Left ventricle myocardium inferior (tissue), 1 donor: ENCODE results near the gene WNT3. TPM values are rescaled to one million over a fixed set of nuclear protein-coding genes. Genes with fewer than 3 reads are reported as not detected.

Source experiments
- DNase-seq: peaks from one replicate; pipeline ENCODE4 v3.0.0-alpha.2; 2020
- H3K27ac ChIP-seq: fragments of 200-600 bp; replicated peaks from 2 replicates; pipeline ENCODE4 v1.8.0; 2021
- H3K27me3 ChIP-seq: fragments of 200-600 bp; 2 replicates; pipeline ENCODE4 v1.8.0; 2021; ENCODE audit warnings: low read depth
- H3K36me3 ChIP-seq: fragments of 200-600 bp; 2 replicates; pipeline ENCODE4 v1.8.0; 2021
- H3K4me1 ChIP-seq: fragments of 200-600 bp; 2 replicates; pipeline ENCODE4 v1.8.0; 2021
- H3K4me3 ChIP-seq: fragments of 200-600 bp; 2 replicates; pipeline ENCODE4 v1.8.0; 2021; ENCODE audit warnings: mild to moderate bottlenecking, moderate library complexity
- H3K9me3 ChIP-seq: fragments of 200-600 bp; replicated peaks from 2 replicates; pipeline ENCODE4 v1.8.0; 2021
- CTCF ChIP-seq: fragments of 200-600 bp; IDR thresholded peaks from 2 replicates; pipeline ENCODE4 v1.8.0; 2021; ENCODE audit warnings: antibody characterized with exemption, mild to moderate bottlenecking, borderline replicate concordance
- intact Hi-C: fragments of 100-400 bp; cut with micrococcal nuclease; formaldehyde crosslinking; loops from one replicate; pipeline ENCODE4 v1.11.0; 2022
- total RNA-seq: library from RNA; stranded (reverse); fragmentation: NEBNext Ultra II Directional; extraction: Animal tissue kit (Norgen Biotek cat#: 25700); gene quantifications from one replicate; pipeline ENCODE4 v1.2.1, GENCODE V29; 2021
- donor health status: DM: no; HTN: yes; CAD: no; lungs with severe emphysema.

WNT3 gene
- total RNA-seq, 1 donor from 2014 or later = 0.96 TPM

- peak; percentile 67 for TF ChIP-seq CTCF
- H3K9me3 ChIP-seq = no peaks in the 10 kb centered on the region
- H3K27ac ChIP-seq = no peak overlapping the region
- no peak for DNase-seq
- peaks cover 34% of the 10 kb centered on the region for H3K27me3 ChIP-seq
- no peaks in the 10 kb centered on the region for H3K36me3 ChIP-seq
- intact Hi-C loops = no loop called here
- H3K4me1 ChIP-seq = no peaks in the 10 kb centered on the region
- H3K4me3 ChIP-seq = no peak overlapping the region
Measured at GRCh38 chr17:46782250-46782953, 36.1 kb downstream of the WNT3 start.

GRCh38 chr17:46780003-46780373 is 38.5 kb downstream of the WNT3 start:
- no peaks in the 10 kb centered on the region for H3K36me3 ChIP-seq
- no peaks in the 10 kb centered on the region for H3K9me3 ChIP-seq
- DNase-seq = no peak
- no peak for TF ChIP-seq CTCF
- intact Hi-C loops = no loop called here
- no peak overlapping the region for H3K27ac ChIP-seq
- H3K27me3 ChIP-seq = peaks cover 38% of the 10 kb centered on the region
- no peak overlapping the region for H3K4me3 ChIP-seq
- H3K4me1 ChIP-seq = no peaks in the 10 kb centered on the region

GRCh38 chr17:46777943-46778915 is 40.3 kb downstream of the WNT3 start:
- DNase-seq = no peak
- Histone ChIP-seq H3K4me1 (no peaks in the 10 kb centered on the region), H3K4me3 (no peak overlapping the region), H3K9me3 (no peaks in the 10 kb centered on the region), H3K27me3 (peaks cover 33% of the 10 kb centered on the region), H3K27ac (no peak overlapping the region), H3K36me3 (no peaks in the 10 kb centered on the region)
- no peak for TF ChIP-seq CTCF
- intact Hi-C loops = no loop called here

GRCh38 chr17:46776298-46777005 is 42.0 kb downstream of the WNT3 start:
- no peak overlapping the region for H3K4me3 ChIP-seq
- H3K27ac ChIP-seq = no peak overlapping the region
- peaks cover 36% of the 10 kb centered on the region for H3K27me3 ChIP-seq

More at GRCh38 chr17:46776298-46777005, 42.0 kb downstream of the WNT3 start:
- DNase-seq = no peak
- TF ChIP-seq CTCF = no peak
- Histone ChIP-seq H3K9me3 (no peaks in the 10 kb centered on the region), H3K4me1 (peaks cover 8% of the 10 kb centered on the region), H3K36me3 (no peaks in the 10 kb centered on the region)
- intact Hi-C loops = no loop called here
